ENCODE results near the gene PDE8A.
A peak's percentile ranks its signal among the peaks of the same experiment; 100 is the strongest.

Gene PDE8A

DNA sequence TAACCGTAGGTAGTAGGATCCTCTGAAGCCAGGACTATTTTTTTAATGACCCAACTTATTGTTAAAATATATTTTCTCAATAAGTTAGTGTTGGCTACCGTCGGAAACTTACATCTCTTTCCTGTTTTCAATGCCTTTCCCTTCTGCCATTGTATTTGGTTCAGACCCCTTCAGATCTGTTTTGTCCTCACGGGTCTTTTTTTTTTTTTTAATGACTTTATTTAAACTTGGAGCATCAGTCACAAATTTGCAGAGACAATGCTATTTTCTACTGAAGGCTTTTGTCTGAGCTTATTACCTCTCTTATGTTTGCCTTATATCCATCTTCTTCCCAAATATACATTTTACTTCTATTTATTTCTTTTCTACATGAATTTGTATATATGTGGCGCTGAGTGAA, 47.6 kb downstream of the PDE8A start:
- no peak for DNase-seq (ENCODE audit: low read depth in 2 of 2, low spot score in 1 of 2)

GRCh38 chr15:85030301-85030929, 48.8 kb downstream of the PDE8A start:
- DNase-seq (ENCODE audit: low read depth in 2 of 2, low spot score in 1 of 2) = no peak

GRCh38 chr15:85031086-85031943, 49.7 kb downstream of the PDE8A start:
- no peak for DNase-seq (ENCODE audit: low read depth in 2 of 2, low spot score in 1 of 2)

DNA sequence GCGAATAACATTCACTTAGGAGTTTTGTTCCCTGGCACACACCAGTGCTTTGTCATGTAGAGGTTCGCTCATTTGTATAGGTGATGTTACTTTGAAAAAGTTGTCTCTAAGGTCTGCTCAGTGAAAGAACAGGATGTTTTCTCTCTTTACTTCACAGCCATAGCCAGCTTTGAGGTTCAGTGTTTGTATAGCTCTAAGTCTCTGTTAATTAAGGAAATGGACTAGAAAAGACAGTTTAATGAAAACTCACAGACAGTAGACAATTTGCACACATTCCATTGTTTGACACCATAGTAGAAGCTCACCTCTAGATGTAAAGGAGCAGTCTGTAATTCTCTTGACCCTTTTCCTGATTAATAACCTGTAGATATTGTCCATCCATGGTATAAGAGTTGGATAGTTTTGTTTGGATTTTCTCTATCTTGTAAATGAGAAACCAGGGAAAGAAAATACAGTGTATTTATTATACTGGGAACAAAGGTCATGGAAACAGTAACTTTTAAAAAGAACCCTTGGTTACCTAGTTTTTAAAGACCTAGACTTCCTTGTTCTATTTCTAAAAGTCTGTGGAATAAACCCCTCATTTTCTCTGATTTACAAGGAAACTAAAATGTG, 50.4 kb downstream of the PDE8A start:
- no peak for DNase-seq (ENCODE audit: low read depth in 2 of 2, low spot score in 1 of 2)

DNA sequence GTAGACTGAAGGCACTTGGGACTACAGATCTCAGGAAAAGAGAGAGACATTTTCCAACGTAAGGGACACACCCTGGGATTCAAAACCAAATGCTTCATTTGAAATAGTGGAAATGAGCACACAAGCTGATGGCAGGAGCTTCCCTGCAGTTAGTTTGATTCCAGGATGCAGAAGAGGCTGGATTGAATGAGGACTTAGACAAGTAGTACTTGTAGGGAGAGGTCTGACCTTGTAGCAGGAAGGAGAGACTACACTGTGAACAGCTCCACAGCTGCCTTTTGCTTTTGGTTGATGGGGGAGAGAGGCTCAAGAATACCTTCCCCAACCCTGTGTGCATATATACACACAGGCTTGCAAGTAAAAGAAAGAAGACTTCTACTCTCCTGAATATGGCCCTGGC, 51.5 kb downstream of the PDE8A start:
- DNase-seq (ENCODE audit: low read depth in 2 of 2, low spot score in 1 of 2) = no peak

DNA sequence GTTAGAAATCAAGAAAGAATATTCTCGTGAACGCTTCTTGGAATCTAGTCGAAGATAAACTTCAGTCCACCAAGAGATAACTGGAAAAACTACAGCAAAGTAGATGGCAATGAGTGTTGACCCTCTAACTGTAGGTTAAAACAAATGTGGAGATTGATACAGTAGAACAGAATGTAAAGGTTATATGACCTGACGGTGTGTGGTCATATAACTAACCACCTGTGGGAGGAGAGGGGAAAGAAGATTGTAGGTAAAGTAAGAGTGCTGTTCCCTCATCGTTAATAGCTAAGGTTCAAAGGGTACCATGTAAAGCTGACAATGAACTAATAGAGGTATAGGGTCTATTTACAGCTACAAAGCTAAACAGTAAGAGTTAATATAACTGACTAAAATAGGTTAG, 52.6 kb downstream of the PDE8A start:
- no peak for DNase-seq (ENCODE audit: low read depth in 2 of 2, low spot score in 1 of 2)

DNA sequence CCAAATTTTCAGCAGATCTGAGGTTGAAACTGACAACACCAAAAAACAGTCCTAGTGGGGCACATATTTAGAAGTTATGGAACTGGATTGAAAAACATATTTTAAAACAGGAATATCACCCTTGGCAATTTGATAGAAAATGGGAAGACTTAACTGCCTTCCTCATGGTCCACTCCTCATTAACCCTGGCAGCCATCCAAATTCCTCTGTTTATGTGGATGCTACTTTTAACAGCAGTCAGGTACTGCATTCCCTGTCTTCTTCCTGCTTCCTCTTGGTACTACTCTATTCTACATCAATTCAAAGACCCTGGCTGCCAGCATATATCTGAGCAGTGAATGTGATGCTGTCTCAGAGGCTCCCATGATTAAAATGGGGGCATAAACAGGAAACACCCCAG, 54.3 kb downstream of the PDE8A start:
- no peak for DNase-seq (ENCODE audit: low read depth in 2 of 2, low spot score in 1 of 2)

GRCh38 chr15:85036716-85037115, 55.1 kb downstream of the PDE8A start:
- no peak for DNase-seq (ENCODE audit: low read depth in 2 of 2, low spot score in 1 of 2)

GRCh38 chr15:85037641-85038040, 56.0 kb downstream of the PDE8A start:
- no peak for DNase-seq (ENCODE audit: low read depth in 2 of 2, low spot score in 1 of 2)

DNA sequence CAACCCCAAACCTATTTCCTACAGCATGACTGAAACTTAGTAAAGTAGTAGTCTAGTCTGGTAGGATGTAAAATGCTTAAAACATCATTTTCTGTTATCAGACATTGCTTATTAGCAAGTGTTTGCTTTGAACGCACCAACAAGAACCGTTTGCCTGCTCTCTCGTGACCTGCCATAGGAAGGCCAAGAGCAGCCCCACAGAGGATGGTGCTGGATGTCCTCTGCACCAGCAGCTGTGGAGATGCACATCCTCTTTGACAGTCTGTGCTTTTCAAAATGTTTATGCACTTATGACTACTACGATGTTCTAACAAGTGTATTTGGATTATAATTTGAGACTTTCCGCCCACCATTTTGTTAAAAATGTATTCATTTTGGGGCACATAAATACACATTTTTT, 59.6 kb downstream of the PDE8A start:
- no peak for DNase-seq (ENCODE audit: low read depth in 2 of 2, low spot score in 1 of 2)

DNA sequence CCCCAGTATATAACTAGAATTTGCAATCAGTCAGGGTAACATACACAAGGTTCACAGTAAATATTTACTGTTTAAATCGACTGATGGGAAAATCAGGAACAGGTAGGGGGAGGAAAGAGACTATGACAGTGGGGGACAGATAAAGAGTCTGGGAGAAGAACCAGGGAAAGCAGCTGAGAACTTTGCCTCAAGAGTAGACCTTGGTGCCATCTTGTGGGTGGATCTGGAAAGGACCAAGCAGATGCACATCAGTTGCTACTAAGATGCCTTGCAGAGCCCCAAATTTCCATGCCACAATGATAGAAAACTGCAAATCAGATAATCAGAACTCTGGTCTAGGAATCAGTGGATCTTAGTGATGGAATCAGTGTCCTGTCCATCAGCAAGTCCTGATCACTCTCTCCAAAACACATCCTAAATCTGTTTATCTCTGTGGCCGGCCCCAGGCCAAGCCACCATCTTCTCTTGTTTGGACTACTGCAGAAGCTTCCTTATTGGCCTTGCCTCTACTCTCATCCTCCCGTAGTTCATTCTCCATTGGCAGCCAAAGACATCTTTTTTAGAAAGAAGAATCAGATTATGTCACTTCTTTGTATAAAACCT, 62.7 kb downstream of the PDE8A start:
- DNase-seq (ENCODE audit: low read depth in 2 of 2, low spot score in 1 of 2) = peak in 1 of 2 donors; percentile 9

DNA sequence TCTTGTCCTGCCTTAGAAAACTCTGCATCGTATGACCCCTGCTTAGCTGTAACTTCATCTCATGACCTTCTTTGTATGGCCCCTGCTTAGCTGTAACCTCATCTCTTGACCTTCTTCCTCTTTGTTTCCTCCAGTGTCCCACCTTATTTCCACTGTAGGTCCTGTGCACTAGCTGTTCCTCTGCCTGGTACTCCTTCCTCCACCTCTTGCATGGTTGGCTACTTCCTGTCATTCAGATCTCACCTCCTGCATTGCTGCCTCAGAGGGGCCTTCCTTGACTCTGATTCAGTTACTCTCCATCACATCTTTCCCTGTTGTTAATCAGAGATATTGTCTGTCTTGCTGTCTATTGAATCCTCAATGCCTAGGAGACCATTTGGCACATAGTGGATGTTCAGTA, 63.2 kb downstream of the PDE8A start:
- no peak for DNase-seq (ENCODE audit: low read depth in 2 of 2, low spot score in 1 of 2)

DNA sequence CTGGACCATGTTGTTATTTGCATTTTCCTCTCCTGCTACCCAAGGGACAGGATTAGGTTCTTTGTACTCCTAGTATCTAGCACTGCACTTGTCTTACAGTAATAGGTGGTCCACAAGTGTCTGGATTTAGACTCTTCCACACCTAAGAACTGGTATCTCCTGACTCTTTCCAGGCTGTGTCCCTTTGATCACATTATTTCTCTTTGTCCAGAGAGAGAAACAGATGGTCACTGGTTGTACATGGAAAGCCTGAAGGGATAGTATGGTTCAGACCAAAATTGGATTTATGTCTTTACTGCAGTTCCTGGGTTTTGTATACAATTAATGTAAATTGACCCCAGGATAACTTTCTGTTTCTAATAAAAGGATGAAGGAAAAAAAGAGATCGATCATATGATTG, 64.0 kb downstream of the PDE8A start:
- no peak for DNase-seq (ENCODE audit: low read depth in 2 of 2, low spot score in 1 of 2)

- no peak for DNase-seq (ENCODE audit: low read depth in 2 of 2, low spot score in 1 of 2)
These were observed 65.8 kb downstream of the PDE8A start for GRCh38 chr15:85047271-85047948.

DNA sequence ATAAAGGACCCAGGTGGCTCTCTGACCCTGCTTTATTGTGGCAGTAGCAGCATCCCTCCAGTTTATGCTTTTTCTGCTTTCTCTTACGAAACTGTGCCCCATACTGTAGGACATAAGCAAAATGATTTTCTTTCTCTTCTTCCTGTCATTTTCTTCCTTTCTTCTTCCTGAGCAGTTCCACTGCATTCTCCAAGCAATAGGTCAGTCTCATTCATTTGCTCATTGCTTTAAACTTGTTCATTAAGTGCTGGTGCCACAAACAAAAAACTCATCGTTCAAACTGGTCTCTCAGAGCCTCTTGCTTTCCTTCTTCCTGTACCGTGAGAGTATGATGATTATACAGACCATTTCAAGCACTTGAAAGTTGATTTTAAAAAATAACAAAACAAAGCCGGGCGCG, 66.8 kb downstream of the PDE8A start:
- DNase-seq (ENCODE audit: low read depth in 2 of 2, low spot score in 1 of 2) = no peak

- no peak for DNase-seq (ENCODE audit: low read depth in 2 of 2, low spot score in 1 of 2)
These were observed 68.1 kb downstream of the PDE8A start for GRCh38 chr15:85049805-85050204.

- DNase-seq (ENCODE audit: low read depth in 2 of 2, low spot score in 1 of 2) = no peak
These were observed 78.1 kb downstream of the PDE8A start for GRCh38 chr15:85059734-85060133.

GRCh38 chr15:85062560-85062959, 80.9 kb downstream of the PDE8A start:
- DNase-seq (ENCODE audit: low read depth in 2 of 2, low spot score in 1 of 2) = no peak

- no peak for DNase-seq (ENCODE audit: low read depth in 2 of 2, low spot score in 1 of 2)
These were observed 81.4 kb downstream of the PDE8A start for GRCh38 chr15:85063088-85063487.

GRCh38 chr15:85063522-85064079, 81.9 kb downstream of the PDE8A start:
- DNase-seq (ENCODE audit: low read depth in 2 of 2, low spot score in 1 of 2) = no peak

- DNase-seq (ENCODE audit: low read depth in 2 of 2, low spot score in 1 of 2) = no peak
These were observed 83.1 kb downstream of the PDE8A start for GRCh38 chr15:85064710-85065109.
